Loucy (cell line): ENCODE results near the gene TADA3.

Experiments
- EZH2phosphoT487 ChIP-seq: fragments of 200-600 bp; IDR thresholded peaks from 2 replicates; pipeline ENCODE4 v1.6.1; 2018; ENCODE audit warnings: antibody characterized with exemption, mild to moderate bottlenecking, moderate library complexity, borderline replicate concordance
- TF ChIP-seq, protein P1 (sequence below): fragments of 200-600 bp; sonication (generic); conservative IDR thresholded peaks from 2 replicates; pipeline ENCODE4 v1.5.1; 2014; ENCODE audit warnings: mild to moderate bottlenecking, antibody characterized with exemption, low read length

DNA sequence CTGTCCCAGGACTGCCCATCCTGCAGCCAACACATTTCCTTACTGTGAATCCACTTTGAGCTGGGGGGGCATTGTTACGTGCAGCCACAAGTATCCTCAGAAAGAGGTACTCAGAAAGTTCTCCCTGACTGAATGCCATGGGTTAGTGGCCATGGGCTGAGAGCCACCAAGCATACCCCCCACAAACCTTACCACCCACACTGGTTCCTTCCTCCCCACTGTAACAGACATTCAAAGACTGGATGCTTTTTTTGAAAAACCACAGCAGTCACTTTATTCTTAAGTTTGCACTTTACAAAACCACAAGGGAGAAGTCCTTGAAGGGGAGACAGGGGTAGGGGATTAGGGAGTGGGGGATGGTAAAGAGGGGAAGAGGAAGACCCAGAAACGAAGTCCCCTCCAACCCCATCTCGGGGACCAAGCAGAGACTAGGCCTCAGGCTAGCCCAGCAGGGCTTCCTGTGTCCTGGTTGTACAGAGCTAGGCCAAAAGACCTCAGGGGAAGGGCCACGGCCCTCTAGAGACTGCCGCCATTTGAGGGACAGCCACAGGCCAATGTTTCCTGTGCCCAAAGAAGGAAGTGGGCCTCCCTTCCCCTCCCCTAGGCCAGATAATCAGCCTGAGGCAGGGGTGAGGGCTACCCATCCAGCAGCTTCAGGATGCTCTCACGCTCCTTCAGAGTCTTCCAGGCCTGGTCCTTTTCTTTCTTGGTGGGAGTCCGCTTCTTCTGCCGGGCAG is 12.4 kb downstream of the TADA3 start:
- TF ChIP-seq, protein P1, sequence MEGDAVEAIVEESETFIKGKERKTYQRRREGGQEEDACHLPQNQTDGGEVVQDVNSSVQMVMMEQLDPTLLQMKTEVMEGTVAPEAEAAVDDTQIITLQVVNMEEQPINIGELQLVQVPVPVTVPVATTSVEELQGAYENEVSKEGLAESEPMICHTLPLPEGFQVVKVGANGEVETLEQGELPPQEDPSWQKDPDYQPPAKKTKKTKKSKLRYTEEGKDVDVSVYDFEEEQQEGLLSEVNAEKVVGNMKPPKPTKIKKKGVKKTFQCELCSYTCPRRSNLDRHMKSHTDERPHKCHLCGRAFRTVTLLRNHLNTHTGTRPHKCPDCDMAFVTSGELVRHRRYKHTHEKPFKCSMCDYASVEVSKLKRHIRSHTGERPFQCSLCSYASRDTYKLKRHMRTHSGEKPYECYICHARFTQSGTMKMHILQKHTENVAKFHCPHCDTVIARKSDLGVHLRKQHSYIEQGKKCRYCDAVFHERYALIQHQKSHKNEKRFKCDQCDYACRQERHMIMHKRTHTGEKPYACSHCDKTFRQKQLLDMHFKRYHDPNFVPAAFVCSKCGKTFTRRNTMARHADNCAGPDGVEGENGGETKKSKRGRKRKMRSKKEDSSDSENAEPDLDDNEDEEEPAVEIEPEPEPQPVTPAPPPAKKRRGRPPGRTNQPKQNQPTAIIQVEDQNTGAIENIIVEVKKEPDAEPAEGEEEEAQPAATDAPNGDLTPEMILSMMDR, result no peak
- no peak for TF ChIP-seq EZH2phosphoT487
